Measurements from ENCODE around the gene PGAP6. TPM values are rescaled to one million over a fixed set of nuclear protein-coding genes. Genes with fewer than 3 reads are reported as not detected.

PGAP6 gene
- total and polyA plus RNA-seq, 2 of the 4 experiments (the other 2 are of a cell fraction), result 49.1 to 124 TPM

DNA sequence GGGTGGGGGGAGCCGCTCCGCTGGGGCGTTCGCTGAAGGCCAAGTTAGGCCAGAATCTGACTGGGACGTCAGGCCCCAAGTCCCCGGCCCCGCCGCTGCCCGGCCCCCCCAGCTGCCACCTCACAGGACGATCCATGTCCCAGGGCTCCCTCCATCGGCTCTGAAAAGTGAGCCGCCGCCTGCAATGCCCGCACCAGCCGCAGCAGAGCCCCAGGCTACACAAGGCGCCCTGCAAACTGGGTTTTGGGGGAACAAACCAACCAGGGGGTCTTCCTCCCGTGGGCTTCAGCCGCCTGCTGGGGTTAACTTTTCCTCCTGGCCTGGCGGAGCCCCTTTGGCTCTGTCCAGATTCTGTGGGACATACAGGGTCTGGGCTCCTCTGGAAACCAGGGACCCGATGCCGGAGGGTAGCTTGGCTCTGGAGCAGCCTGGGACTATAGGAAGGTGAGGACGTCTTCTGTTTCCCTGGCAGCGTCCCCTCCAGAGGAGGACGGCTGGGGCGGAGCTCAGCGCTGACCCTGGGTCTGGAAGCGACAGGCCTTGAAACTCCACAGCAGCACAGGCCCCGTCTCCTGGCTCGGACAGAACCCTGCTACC is 16.1 kb upstream of the PGAP6 start:
- ChIA-PET POLR2A (ENCODE audit: unreplicated experiment) (no interaction called here), CTCF (no interaction called here)
- Histone ChIP-seq H3K4me3 (ENCODE audit: insufficient read depth, low read depth, low read length) (no peak overlapping the region), H3K27ac (ENCODE audit: insufficient read depth, low read length) (no peak overlapping the region), H4K20me1 (ENCODE audit: insufficient read depth, low read length) (peaks cover 15% of the 10 kb centered on the region; the same call in 1 of the 2 replicates), H3K9me3 (ENCODE audit: control insufficient read depth, insufficient read depth, low read length) (no peaks in the 10 kb centered on the region), H4K91ac (ENCODE audit: insufficient read depth, low read depth, low read length) (no peak overlapping the region), H3K4me1 (ENCODE audit: control insufficient read depth, insufficient read depth, low read length) (peaks cover 4% of the 10 kb centered on the region), H3K4me2 (ENCODE audit: low read depth, low read length) (no peak overlapping the region; the same call in 1 of the 2 replicates), H3K56ac (ENCODE audit: extremely low read depth, insufficient read depth, low read length) (no peak overlapping the region), H3K14ac (replicated peaks; ENCODE audit: low read depth, low read length) (no peak overlapping the region), H4K8ac (ENCODE audit: low read depth in 2 of 2, low read length in 2 of 2) (peak overlapping the region in 1 of 2 experiments; percentile 5; a peak in 1 of 4 replicates), H3K4ac (ENCODE audit: low read depth, low read length) (peak overlapping the region; percentile 45; the same call in 1 of the 2 replicates), H3K36me3 (ENCODE audit: control insufficient read depth, insufficient read depth, low read length) (peaks cover 19% of the 10 kb centered on the region), H2BK20ac (ENCODE audit: low read depth, low read length) (no peak overlapping the region), H2AK5ac (ENCODE audit: low read depth, low read length) (no peak overlapping the region; the same call in 1 of the 2 replicates), H4K5ac (ENCODE audit: low read depth, low read length) (no peak overlapping the region), H3K27me3 (ENCODE audit: control insufficient read depth, insufficient read depth, low read length) (no peaks in the 10 kb centered on the region), H2BK15ac (ENCODE audit: low read depth, low read length) (no peak overlapping the region), H3K23ac (ENCODE audit: low read depth, low read length) (no peak overlapping the region), H3K18ac (ENCODE audit: low read depth, low read length) (no peak overlapping the region), H3K9ac (ENCODE audit: low read depth, low read length) (no peak overlapping the region), H3K79me1 (ENCODE audit: low read depth in 1 of 2, low read length in 2 of 2) (peaks cover 4 to 41% of the 10 kb centered on the region in 2 experiments; a peak in 3 of 4 replicates), H2AK9ac (replicated peaks; ENCODE audit: low read depth, low read length, poor library complexity) (peak overlapping the region; percentile 85), H2BK120ac (ENCODE audit: low read depth, low read length) (no peak overlapping the region), H2AFZ (replicated peaks; ENCODE audit: low read length, poor library complexity) (no peak overlapping the region), H2BK5ac (ENCODE audit: low read depth, low read length, poor library complexity, severe bottlenecking) (no peak overlapping the region), H3K9me1 (ENCODE audit: insufficient read depth, low read length) (0 out of 2 replicates have a peak, but pooled peaks cover 7% of the 10 kb centered on the region)
- in situ Hi-C loops (cut with MboI; ENCODE audit: low sequenced_read_pairs), result loop anchor here (10.0 kb wide), 1 partner anchor 247 kb away; the partner anchor contains the start of genes MCRIP2 and WDR90
- TF ChIP-seq, protein P1, sequence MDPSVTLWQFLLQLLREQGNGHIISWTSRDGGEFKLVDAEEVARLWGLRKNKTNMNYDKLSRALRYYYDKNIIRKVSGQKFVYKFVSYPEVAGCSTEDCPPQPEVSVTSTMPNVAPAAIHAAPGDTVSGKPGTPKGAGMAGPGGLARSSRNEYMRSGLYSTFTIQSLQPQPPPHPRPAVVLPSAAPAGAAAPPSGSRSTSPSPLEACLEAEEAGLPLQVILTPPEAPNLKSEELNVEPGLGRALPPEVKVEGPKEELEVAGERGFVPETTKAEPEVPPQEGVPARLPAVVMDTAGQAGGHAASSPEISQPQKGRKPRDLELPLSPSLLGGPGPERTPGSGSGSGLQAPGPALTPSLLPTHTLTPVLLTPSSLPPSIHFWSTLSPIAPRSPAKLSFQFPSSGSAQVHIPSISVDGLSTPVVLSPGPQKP (IDR thresholded peaks at IDR 0.05; ENCODE audit: borderline replicate concordance, low read depth, low read length), result no peak
- no peak for TF ChIP-seq RFX5 (IDR thresholded peaks at IDR 0.05; ENCODE audit: low read depth, low read length)
- TF ChIP-seq CHD1 (IDR thresholded peaks at IDR 0.05; ENCODE audit: low read depth, low read length), result no peak
- TF ChIP-seq, protein P2, sequence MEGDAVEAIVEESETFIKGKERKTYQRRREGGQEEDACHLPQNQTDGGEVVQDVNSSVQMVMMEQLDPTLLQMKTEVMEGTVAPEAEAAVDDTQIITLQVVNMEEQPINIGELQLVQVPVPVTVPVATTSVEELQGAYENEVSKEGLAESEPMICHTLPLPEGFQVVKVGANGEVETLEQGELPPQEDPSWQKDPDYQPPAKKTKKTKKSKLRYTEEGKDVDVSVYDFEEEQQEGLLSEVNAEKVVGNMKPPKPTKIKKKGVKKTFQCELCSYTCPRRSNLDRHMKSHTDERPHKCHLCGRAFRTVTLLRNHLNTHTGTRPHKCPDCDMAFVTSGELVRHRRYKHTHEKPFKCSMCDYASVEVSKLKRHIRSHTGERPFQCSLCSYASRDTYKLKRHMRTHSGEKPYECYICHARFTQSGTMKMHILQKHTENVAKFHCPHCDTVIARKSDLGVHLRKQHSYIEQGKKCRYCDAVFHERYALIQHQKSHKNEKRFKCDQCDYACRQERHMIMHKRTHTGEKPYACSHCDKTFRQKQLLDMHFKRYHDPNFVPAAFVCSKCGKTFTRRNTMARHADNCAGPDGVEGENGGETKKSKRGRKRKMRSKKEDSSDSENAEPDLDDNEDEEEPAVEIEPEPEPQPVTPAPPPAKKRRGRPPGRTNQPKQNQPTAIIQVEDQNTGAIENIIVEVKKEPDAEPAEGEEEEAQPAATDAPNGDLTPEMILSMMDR (conservative IDR thresholded peaks at IDR 0.05; ENCODE audit: low read depth, low read length), result peak; percentile 44
- TF ChIP-seq RAD21 (IDR thresholded peaks at IDR 0.05; ENCODE audit: low read length), result peak; percentile 28; the same call in 1 of the 2 replicates
- peak; percentile 61 for DNase-seq
- BruUV-seq (replicated peaks), result no TSS peak
- 4% methylated on average over 7 of the region's 29 CpGs; no CpG with 5 or more reads in 1 of the 2 experiments for WGBS, 2 experiments (ENCODE audit: extremely low coverage in 2 of 2, insufficient read length in 1 of 2)
- dilution Hi-C loops (cut with HindIII; ENCODE audit: low sequenced_read_pairs, unreplicated experiment), result no loop called here
- ATAC-seq (ENCODE audit: low read depth), result peak; percentile 33
- intact Hi-C loops (cut with micrococcal nuclease), result loop anchor here (2.0 to 10.0 kb wide), 2 partner anchors 87 to 191 kb away; no protein-coding TSS in a partner anchor
